ENCODE data around the gene MEGF6. TPM values are rescaled to one million over a fixed set of nuclear protein-coding genes. Genes with fewer than 3 reads are reported as not detected.
A peak's percentile ranks its signal among the peaks of the same experiment; 100 is the strongest.

Gene MEGF6
- total and polyA plus RNA-seq, 12 donors, result 0.15 to 29.2 (median 8.2) TPM

DNA sequence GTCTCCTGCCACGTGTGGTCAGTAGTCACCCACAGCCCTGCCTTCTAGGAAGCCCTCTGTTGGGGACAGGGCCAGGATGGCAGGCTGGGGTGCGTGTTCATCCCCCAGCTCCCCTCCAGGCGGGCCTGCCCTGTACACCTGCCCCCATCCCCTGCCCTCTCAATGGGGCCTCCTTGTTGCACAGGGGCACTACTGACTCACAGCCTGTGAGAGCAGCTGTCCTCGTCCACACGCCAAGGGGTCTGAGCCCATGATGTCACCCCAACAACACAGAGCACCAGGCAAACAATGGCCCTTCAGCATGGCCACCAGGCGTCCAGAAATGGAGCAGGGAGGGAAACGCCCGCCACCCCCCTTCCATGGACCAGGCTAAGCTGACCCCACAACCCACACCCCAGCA is 92.6 kb downstream of the MEGF6 start:
- H3K9me3 ChIP-seq (replicated peaks in 1 of 3), result no peaks in the 10 kb centered on the region
- no peak overlapping the region for H3K27ac ChIP-seq
- H3K4me1 ChIP-seq (replicated peaks in 1 of 2), result no peaks in the 10 kb centered on the region
- H3K27me3 ChIP-seq, result no peaks in the 10 kb centered on the region
- TF ChIP-seq, protein P1, sequence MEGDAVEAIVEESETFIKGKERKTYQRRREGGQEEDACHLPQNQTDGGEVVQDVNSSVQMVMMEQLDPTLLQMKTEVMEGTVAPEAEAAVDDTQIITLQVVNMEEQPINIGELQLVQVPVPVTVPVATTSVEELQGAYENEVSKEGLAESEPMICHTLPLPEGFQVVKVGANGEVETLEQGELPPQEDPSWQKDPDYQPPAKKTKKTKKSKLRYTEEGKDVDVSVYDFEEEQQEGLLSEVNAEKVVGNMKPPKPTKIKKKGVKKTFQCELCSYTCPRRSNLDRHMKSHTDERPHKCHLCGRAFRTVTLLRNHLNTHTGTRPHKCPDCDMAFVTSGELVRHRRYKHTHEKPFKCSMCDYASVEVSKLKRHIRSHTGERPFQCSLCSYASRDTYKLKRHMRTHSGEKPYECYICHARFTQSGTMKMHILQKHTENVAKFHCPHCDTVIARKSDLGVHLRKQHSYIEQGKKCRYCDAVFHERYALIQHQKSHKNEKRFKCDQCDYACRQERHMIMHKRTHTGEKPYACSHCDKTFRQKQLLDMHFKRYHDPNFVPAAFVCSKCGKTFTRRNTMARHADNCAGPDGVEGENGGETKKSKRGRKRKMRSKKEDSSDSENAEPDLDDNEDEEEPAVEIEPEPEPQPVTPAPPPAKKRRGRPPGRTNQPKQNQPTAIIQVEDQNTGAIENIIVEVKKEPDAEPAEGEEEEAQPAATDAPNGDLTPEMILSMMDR (IDR thresholded peaks at IDR 0.05), result no peak
- TF ChIP-seq POLR2A (IDR thresholded peaks at IDR 0.05), result no peak
- WGBS, 4 donors, result 82 to 92% (median 88%) methylated on average over 3 to 8 of the region's 8 CpGs
- no peaks in the 10 kb centered on the region for H3K36me3 ChIP-seq (replicated peaks in 1 of 2)
- intact Hi-C loops (cut with DNase I), result no loop called here
- no peak overlapping the region for H3K4me3 ChIP-seq
- no peak for DNase-seq

DNA sequence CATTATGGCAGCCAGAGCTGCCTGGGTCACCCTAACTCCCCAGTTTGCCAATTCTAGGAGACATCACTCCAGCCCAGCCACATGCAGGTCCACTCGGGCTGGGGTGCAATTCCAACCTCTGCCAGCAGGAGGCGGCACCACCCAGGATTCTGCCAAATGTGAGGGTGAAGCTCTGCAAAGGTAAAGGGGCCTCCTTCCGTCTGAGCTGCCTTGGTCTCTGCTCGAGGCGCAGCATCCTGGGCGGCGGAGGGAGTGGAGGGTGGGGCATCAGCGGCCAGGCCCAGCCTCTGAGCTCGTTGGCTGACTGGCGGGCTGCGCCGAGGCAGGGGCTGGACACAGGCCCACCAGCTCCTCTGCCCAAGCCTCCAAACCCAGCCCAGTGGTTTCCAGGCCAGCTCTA is 93.1 kb downstream of the MEGF6 start:
- no peak for DNase-seq
- Histone ChIP-seq H3K4me1 (replicated peaks in 1 of 2) (no peaks in the 10 kb centered on the region), H3K27ac (no peak overlapping the region), H3K9me3 (replicated peaks in 1 of 3) (no peaks in the 10 kb centered on the region), H3K4me3 (no peak overlapping the region), H3K27me3 (no peaks in the 10 kb centered on the region), H3K36me3 (replicated peaks in 1 of 2) (no peaks in the 10 kb centered on the region)
- intact Hi-C loops (cut with DNase I), result no loop called here
- TF ChIP-seq POLR2A (IDR thresholded peaks at IDR 0.05), result no peak
- TF ChIP-seq, protein P1 (IDR thresholded peaks at IDR 0.05), result peak in 4 of 6 experiments; percentile 21 to 48 (median 40)
- WGBS, 4 donors, result 61 to 88% (median 87%) methylated on average over 4 to 12 of the region's 12 CpGs; no CpG with 5 or more reads in 1 of the 4 donors

DNA sequence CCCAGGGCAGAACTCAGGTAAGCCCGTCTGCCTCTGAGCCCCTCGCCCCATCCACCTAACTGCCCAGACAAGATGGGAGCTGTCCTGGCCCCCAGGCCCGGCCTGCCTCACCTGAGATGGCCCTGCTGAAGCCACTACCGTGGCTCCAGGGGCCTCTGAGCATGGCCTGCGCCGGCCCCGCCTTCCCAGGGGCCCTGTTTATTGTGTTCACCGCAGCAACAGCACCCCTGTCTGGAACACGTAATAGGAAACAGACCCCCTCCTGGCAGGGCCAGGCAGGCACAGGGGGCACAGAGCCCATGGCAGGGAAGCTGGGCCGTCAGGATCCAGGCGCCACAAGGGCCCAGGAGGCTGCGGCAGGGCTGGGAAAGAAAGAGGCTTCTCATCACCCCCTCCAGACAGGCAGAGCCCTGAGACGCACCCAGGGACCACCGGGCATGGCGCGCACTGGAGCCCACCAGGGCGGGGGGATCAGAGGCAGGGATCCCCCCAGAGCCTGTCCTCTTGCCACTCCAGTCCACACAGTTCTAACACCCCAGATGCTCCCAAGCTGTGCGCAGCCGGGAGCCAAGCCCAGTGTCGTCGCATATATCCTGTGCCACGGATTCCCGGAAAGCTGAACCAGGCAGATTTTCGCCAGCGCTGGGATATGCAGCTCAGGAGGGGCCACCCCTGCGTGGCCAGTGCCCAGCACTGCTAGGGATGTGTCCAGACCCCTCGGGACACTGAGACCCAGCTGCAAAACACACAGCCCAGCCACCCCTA is 94.2 kb downstream of the MEGF6 start:
- WGBS, 4 donors, result 75 to 87% (median 81%) methylated on average over 7 to 27 of the region's 27 CpGs

DNA sequence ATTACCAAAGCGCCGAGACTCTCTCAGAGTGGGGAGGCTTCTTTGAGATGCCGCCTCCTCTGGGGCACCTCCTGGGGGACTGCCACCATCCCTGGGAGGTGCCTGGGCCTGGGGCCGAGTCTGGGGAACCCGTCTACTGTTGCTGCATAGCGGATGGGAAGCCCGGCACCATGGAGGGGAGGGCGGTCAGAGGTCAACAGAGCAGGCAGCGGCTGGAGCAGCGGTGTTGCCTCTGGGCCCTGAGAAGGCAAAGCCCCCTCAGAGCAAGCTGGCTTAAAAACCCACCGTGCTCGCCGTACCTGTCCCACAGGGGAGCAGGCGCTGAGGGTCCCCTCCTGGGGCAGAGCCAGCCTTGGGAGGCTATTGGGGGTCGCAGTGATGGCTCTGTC is 94.8 kb downstream of the MEGF6 start:
- Histone ChIP-seq H3K36me3 (replicated peaks in 1 of 2) (no peaks in the 10 kb centered on the region), H3K9me3 (replicated peaks in 1 of 3) (no peaks in the 10 kb centered on the region), H3K4me1 (replicated peaks in 1 of 2) (no peaks in the 10 kb centered on the region), H3K4me3 (no peak overlapping the region), H3K27ac (no peak overlapping the region), H3K27me3 (no peaks in the 10 kb centered on the region)
- intact Hi-C loops (cut with DNase I), result no loop called here
- no peak for DNase-seq
- WGBS, 4 donors, result 63 to 82% (median 73%) methylated on average over 10 to 15 of the region's 15 CpGs
- TF ChIP-seq POLR2A (IDR thresholded peaks at IDR 0.05), result no peak
- TF ChIP-seq, protein P1 (IDR thresholded peaks at IDR 0.05), result no peak

More for the DNA sequence above, 94.2 kb downstream of the MEGF6 start:
- no peak overlapping the region for H3K4me3 ChIP-seq
- H3K9me3 ChIP-seq (replicated peaks in 1 of 3), result no peaks in the 10 kb centered on the region
- H3K36me3 ChIP-seq (replicated peaks in 1 of 2), result no peaks in the 10 kb centered on the region
- intact Hi-C loops (cut with DNase I), result no loop called here
- H3K27me3 ChIP-seq, result no peaks in the 10 kb centered on the region
- no peak overlapping the region for H3K27ac ChIP-seq
- H3K4me1 ChIP-seq (replicated peaks in 1 of 2), result no peaks in the 10 kb centered on the region
- DNase-seq, result no peak
- TF ChIP-seq POLR2A (IDR thresholded peaks at IDR 0.05), result no peak
- TF ChIP-seq, protein P1 (IDR thresholded peaks at IDR 0.05), result no peak

All from adrenal gland (tissue), 12 donors.